Upper lobe of left lung (tissue), 4 donors: ENCODE results near the gene PRKACA.

Source experiments
- EP300 ChIP-seq, 4 donors: sonication (generic); formaldehyde crosslinking; IDR thresholded peaks; one replicate each; pipeline ENCODE4 v1.5.1; 2017; ENCODE audit warnings: antibody characterized with exemption in 4 of 4, control low read depth in 2 of 4
- POLR2A ChIP-seq, 4 donors: fragments of 450-650 bp; IDR thresholded peaks; one replicate each; pipeline ENCODE4 v1.5.1; 2016 to 2017; ENCODE audit warnings: antibody characterized with exemption in 4 of 4, mild to moderate bottlenecking in 2 of 4
- POLR2AphosphoS5 ChIP-seq, 2 donors: sonication (generic); formaldehyde crosslinking; IDR thresholded peaks; one replicate each; pipeline ENCODE4 v1.5.1; 2017; ENCODE audit warnings: antibody characterized with exemption in 2 of 2
- TF ChIP-seq, protein P1 (sequence below), 6 experiments: fragments of 450-650 bp in 4 of 6; fragments of 200-600 bp in 2 of 6; sonication (generic) in 2 of 6; IDR thresholded peaks; one replicate each; pipeline ENCODE4 v1.5.1; 2016 to 2019; ENCODE audit warnings: antibody characterized with exemption in 6 of 6

- TF ChIP-seq, protein P1, sequence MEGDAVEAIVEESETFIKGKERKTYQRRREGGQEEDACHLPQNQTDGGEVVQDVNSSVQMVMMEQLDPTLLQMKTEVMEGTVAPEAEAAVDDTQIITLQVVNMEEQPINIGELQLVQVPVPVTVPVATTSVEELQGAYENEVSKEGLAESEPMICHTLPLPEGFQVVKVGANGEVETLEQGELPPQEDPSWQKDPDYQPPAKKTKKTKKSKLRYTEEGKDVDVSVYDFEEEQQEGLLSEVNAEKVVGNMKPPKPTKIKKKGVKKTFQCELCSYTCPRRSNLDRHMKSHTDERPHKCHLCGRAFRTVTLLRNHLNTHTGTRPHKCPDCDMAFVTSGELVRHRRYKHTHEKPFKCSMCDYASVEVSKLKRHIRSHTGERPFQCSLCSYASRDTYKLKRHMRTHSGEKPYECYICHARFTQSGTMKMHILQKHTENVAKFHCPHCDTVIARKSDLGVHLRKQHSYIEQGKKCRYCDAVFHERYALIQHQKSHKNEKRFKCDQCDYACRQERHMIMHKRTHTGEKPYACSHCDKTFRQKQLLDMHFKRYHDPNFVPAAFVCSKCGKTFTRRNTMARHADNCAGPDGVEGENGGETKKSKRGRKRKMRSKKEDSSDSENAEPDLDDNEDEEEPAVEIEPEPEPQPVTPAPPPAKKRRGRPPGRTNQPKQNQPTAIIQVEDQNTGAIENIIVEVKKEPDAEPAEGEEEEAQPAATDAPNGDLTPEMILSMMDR (IDR thresholded peaks at IDR 0.05) = no peak
- TF ChIP-seq POLR2A (IDR thresholded peaks at IDR 0.05) (no peak), POLR2AphosphoS5 (IDR thresholded peaks at IDR 0.05) (no peak), EP300 (IDR thresholded peaks at IDR 0.05) (no peak)
Measured at GRCh38 chr19:14063105-14063504, 54.5 kb downstream of the PRKACA start.
